Mucosa of rectum (tissue), 2 donors: ENCODE results near the gene THBS1.

Experiments
- H3K27ac ChIP-seq, 2 donors: one replicate each; pipeline ENCODE4 v1.7.0; 2013; ENCODE audit warnings: inconsistent platforms in 2 of 2, low read depth in 2 of 2, low read length in 2 of 2
- H3K27me3 ChIP-seq, 2 donors: one replicate each; pipeline ENCODE4 v1.7.0; 2013; ENCODE audit warnings: low read length in 2 of 2; ENCODE audit not compliant: control insufficient read depth in 2 of 2, insufficient read depth in 2 of 2
- H3K36me3 ChIP-seq, 2 donors: one replicate each; pipeline ENCODE4 v1.7.0; 2013; ENCODE audit warnings: low read length in 2 of 2; ENCODE audit not compliant: control insufficient read depth in 2 of 2, insufficient read depth in 2 of 2
- H3K4me1 ChIP-seq, 2 donors: one replicate each; pipeline ENCODE4 v1.7.0; 2013; ENCODE audit warnings: low read length in 2 of 2, mild to moderate bottlenecking in 1 of 2; ENCODE audit not compliant: control insufficient read depth in 2 of 2, insufficient read depth in 2 of 2
- H3K4me3 ChIP-seq, 2 donors: one replicate each; pipeline ENCODE4 v1.7.0; 2013; ENCODE audit warnings: low read length in 2 of 2
- H3K9ac ChIP-seq, 2 donors: one replicate each; pipeline ENCODE4 v1.7.0; 2013; ENCODE audit warnings: low read length in 2 of 2, low read depth in 1 of 2, mild to moderate bottlenecking in 1 of 2
- H3K9me3 ChIP-seq, 2 donors: one replicate each; pipeline ENCODE4 v1.7.0; 2013; ENCODE audit warnings: low read length in 2 of 2; ENCODE audit not compliant: control insufficient read depth in 2 of 2
- donor health status: healthy.
- donor health status: Normal muscosa, but diverticular disease.

Gene THBS1

DNA sequence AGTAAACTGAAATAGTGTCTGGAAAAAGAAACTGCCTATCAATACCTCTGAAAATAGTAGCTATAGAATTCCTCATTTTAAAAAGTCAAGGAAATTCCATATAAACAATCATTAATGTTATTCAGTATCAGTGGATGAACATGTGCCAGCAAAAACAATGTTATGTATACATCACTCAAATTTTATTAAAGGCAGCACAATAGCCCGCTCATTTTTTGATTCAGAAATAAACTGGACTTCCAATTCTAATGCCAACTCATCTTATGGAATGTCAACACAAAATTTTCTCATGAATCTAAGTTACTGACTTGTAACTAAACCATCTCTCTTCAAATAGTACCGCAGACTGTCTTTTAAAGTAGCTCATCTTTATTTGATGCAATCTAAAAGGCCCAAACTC lies 19.0 kb downstream of the THBS1 start:
- Histone ChIP-seq H3K27me3 (no peaks in the 10 kb centered on the region), H3K27ac (peak overlapping the region in 1 of 2 donors; percentile 94), H3K36me3 (peaks cover 12 to 17% of the 10 kb centered on the region in 2 donors), H3K4me3 (no peak overlapping the region), H3K9ac (no peak overlapping the region), H3K4me1 (peaks cover 17 to 45% of the 10 kb centered on the region in 2 donors), H3K9me3 (no peaks in the 10 kb centered on the region)

- Histone ChIP-seq H3K27ac (no peak overlapping the region), H3K4me3 (no peak overlapping the region), H3K27me3 (no peaks in the 10 kb centered on the region), H3K9ac (no peak overlapping the region), H3K4me1 (peaks cover 4 to 32% of the 10 kb centered on the region in 2 donors), H3K9me3 (no peaks in the 10 kb centered on the region), H3K36me3 (no peaks in the 10 kb centered on the region)
Observed at GRCh38 chr15:39602143-39602542, 21.3 kb downstream of the THBS1 start.

GRCh38 chr15:39605146-39605545 lies 24.3 kb downstream of the THBS1 start:
- H3K4me1 ChIP-seq, result peaks cover 7 to 13% of the 10 kb centered on the region in 2 donors
- H3K4me3 ChIP-seq, result no peak overlapping the region
- no peaks in the 10 kb centered on the region for H3K27me3 ChIP-seq
- H3K27ac ChIP-seq, result no peak overlapping the region
- peaks cover 0 to 4% of the 10 kb centered on the region in 2 donors for H3K9me3 ChIP-seq
- H3K36me3 ChIP-seq, result no peaks in the 10 kb centered on the region
- no peak overlapping the region for H3K9ac ChIP-seq

DNA sequence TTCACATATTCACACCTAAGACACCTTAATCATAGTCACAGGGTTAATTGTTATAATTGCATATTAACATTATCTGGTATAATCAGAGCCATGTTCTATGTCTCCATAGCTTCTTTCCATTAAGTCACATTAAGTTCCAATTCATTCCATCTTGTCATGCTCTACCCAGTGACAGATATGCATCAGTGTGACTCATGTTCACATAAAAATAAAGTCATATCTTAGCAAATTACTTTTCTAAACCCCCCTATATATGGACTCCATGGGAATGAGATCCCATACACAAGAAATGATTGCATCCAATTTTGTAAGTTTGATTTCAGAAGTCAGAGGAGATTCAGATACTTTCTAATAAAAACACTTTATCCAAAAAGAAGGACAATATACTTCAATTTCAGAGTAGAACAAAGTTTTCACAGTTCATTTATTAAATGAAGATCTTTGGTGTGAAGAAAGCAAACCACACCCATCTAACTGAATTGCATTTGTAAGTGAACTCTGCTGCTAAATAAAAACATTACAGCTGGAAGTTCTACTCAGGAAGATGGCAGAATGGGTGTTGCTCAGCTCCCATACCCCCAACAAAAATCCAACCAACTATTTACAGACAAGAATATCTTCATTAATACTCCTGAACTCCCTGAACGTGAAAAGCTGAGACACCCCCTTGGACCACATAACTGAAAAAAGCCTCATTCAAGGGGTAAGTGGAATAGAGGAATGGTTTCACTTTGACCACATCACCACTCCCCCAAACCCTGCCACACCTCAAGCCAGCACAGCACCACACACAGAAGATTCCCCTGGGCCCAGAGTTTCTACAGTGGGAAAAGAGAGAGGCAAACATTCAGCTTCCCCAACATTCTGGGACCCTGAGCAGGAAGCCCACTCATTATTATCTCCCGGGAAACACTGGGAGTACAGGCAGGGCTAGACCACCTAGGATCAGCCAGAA lies 27.6 kb downstream of the THBS1 start:
- no peaks in the 10 kb centered on the region for H3K27me3 ChIP-seq
- H3K36me3 ChIP-seq, result no peaks in the 10 kb centered on the region
- peaks cover 7 to 13% of the 10 kb centered on the region in 2 donors for H3K4me1 ChIP-seq
- peak overlapping the region in 1 of 2 donors; percentile 36 for H3K9ac ChIP-seq
- peak overlapping the region; percentile 80 to 82 for H3K27ac ChIP-seq
- H3K9me3 ChIP-seq, result peaks cover 4 to 6% of the 10 kb centered on the region in 2 donors
- peak overlapping the region; percentile 48 to 53 for H3K4me3 ChIP-seq

GRCh38 chr15:39609166-39609916 lies 28.5 kb downstream of the THBS1 start:
- peak overlapping the region; percentile 34 to 53 for H3K4me3 ChIP-seq
- peaks cover 7 to 13% of the 10 kb centered on the region in 2 donors for H3K4me1 ChIP-seq
- H3K27ac ChIP-seq, result peak overlapping the region; percentile 80 to 82
- H3K9me3 ChIP-seq, result peaks cover 4 to 6% of the 10 kb centered on the region in 2 donors
- H3K36me3 ChIP-seq, result no peaks in the 10 kb centered on the region
- H3K27me3 ChIP-seq, result no peaks in the 10 kb centered on the region
- peak overlapping the region in 1 of 2 donors; percentile 27 for H3K9ac ChIP-seq

DNA sequence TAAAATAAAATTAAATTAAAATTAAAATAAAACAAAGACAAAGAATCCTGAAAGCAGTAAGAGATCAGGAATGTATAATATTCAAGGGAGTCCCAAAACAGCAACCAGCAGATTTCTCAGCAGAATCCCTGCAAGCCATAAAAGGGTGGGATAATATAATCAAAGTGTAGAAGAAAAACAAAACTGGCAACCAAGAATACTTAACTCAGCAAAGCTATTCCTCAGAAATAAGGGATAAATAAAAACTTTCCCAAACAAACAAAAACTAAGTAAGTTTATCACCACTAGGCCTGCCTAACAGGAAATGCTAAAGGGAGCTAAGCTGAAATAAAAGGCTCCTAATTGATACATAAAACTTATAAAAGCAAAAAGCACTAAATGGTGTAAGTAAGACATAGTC lies 29.8 kb downstream of the THBS1 start:
- Histone ChIP-seq H3K27ac (no peak overlapping the region), H3K27me3 (no peaks in the 10 kb centered on the region), H3K36me3 (no peaks in the 10 kb centered on the region), H3K4me1 (peaks cover 7 to 8% of the 10 kb centered on the region in 2 donors), H3K9ac (no peak overlapping the region), H3K9me3 (peaks cover 4 to 6% of the 10 kb centered on the region in 2 donors), H3K4me3 (no peak overlapping the region)

DNA sequence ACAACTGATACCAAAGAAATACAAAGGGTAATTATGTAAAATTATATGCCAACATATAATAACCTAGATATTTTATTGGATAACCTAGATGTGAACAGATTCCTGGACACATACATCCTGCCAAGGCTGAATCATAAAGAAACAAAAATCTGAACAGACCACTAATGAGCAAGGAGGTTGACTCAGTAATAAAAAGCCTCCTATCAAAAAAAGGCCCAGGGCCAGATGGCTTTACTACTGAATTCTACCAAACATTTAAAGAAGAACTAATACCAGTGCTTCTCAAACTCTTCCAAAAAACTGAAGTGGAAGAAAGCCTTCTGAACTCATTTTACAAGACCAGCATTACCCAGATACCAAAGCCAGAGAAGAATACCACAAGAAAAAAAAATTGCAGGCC lies 32.4 kb downstream of the THBS1 start:
- Histone ChIP-seq H3K27me3 (no peaks in the 10 kb centered on the region), H3K36me3 (no peaks in the 10 kb centered on the region)

GRCh38 chr15:39613861-39614260 lies 33.0 kb downstream of the THBS1 start:
- H3K27ac ChIP-seq, result no peak overlapping the region
- H3K27me3 ChIP-seq, result no peaks in the 10 kb centered on the region
- peaks cover 0 to 7% of the 10 kb centered on the region in 2 donors for H3K4me1 ChIP-seq
- peaks cover 4 to 6% of the 10 kb centered on the region in 2 donors for H3K9me3 ChIP-seq
- no peak overlapping the region for H3K9ac ChIP-seq
- H3K36me3 ChIP-seq, result no peaks in the 10 kb centered on the region
- no peak overlapping the region for H3K4me3 ChIP-seq

More for the DNA sequence above, 32.4 kb downstream of the THBS1 start:
- Histone ChIP-seq H3K9ac (no peak overlapping the region), H3K27ac (no peak overlapping the region), H3K9me3 (peaks cover 4 to 6% of the 10 kb centered on the region in 2 donors), H3K4me1 (peaks cover 1 to 7% of the 10 kb centered on the region in 2 donors), H3K4me3 (no peak overlapping the region)

DNA sequence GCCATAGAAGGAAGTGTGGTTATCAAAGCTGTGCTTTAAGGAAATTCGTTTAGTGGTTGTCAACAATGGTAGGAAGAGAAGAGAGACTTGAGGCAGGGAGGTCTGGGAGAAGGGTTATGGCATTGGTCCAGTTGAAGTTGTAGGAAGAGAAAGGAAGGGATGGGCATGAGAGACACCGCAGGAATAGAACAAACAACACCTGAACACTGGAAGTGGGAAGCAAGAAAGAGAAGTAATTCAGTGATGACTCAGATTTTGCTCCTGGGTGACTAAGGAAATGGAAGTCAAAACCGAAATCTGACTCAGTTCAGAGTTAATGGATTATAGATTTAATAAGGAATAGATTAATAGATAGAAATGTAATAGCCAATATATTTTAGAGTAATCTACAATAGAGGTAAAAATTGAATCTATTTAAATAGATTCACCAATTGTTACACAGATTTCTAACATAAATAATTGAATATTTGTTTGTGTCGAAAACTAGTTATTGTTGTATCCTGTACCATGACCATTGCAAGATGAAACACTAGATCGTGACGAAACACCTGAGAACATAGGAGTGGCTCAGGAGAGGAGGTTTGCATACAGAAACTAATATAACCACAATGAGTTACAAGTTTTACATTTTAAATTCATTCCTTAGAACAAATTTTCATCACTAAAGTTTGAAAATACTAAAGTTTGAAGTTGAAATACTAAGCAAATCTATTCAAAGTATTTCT lies 36.0 kb downstream of the THBS1 start:
- Histone ChIP-seq H3K9ac (no peak overlapping the region), H3K9me3 (peaks cover 2% of the 10 kb centered on the region in 2 donors), H3K27ac (no peak overlapping the region), H3K4me1 (peaks cover 8% of the 10 kb centered on the region in 2 donors), H3K4me3 (no peak overlapping the region), H3K36me3 (no peaks in the 10 kb centered on the region), H3K27me3 (no peaks in the 10 kb centered on the region)
